Measurements from ENCODE around the gene ATF7IP2. TPM values are rescaled to one million over a fixed set of nuclear protein-coding genes. Genes with fewer than 3 reads are reported as not detected.

The ATF7IP2 gene
- total RNA-seq, 2 experiments from 2014 or later = 82.9 to 86.9 TPM

DNA sequence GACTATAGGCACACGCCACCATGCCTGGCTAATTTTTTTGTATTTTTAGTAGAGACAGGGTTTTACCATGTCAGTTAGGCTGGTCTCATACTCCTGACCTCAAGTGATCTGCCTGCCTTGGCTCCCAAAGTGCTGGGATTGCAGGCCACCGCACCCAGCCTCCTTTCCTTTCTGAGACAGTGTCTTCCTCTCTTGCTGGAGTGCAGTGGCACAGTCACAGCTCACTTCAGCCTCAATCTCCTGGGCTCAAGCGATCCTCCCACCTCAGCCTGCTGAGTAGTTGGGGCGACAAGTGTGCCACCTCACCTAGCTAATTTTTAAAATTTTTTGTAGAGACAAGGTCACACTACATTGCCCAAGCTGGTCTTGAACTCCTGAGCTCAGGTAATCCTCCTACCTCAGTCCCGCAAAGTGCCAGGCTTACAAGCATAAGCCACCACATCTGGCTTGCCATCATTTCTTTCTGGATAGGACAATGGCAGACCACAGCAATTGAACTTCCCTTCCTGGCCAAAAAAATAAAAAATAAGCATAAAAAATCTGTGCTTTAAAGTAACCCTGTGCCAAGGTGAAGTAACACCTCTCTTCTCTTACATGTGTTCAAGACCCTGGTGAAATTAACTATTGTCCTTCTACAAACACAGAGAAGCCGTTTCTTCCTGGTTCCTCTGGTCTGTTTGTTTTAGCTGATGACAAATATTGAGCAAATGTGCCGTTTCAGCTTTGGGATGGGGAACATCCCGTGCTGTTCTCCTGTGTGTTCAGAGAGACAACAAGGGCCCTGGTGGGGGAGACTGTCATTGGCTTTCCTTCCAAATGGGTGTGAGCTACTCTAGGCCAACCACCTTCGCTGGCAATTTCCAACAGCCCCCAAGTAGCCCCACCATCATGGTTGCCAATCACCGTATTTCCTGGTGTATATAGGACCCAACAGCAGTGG is 134.3 kb downstream of the ATF7IP2 start:
- ATAC-seq (ENCODE audit: poor library complexity) (no peak), DNase-seq (no peak)
- TF ChIP-seq, protein P1, sequence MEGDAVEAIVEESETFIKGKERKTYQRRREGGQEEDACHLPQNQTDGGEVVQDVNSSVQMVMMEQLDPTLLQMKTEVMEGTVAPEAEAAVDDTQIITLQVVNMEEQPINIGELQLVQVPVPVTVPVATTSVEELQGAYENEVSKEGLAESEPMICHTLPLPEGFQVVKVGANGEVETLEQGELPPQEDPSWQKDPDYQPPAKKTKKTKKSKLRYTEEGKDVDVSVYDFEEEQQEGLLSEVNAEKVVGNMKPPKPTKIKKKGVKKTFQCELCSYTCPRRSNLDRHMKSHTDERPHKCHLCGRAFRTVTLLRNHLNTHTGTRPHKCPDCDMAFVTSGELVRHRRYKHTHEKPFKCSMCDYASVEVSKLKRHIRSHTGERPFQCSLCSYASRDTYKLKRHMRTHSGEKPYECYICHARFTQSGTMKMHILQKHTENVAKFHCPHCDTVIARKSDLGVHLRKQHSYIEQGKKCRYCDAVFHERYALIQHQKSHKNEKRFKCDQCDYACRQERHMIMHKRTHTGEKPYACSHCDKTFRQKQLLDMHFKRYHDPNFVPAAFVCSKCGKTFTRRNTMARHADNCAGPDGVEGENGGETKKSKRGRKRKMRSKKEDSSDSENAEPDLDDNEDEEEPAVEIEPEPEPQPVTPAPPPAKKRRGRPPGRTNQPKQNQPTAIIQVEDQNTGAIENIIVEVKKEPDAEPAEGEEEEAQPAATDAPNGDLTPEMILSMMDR (IDR thresholded peaks at IDR 0.05) = no peak
- no peaks in the 10 kb centered on the region for H3K27me3 ChIP-seq (ENCODE audit: control insufficient read depth in 1 of 2, insufficient read depth in 2 of 2, low read length in 2 of 2)
- H3K4me3 Mint-ChIP-seq = no peak overlapping the region
- H3K27me3 Mint-ChIP-seq = peaks cover 5% of the 10 kb centered on the region
- ChIA-PET CTCF (no interaction called here), POLR2A (no interaction called here)
- H3K9me3 Mint-ChIP-seq = no peaks in the 10 kb centered on the region
- H3K9me3 ChIP-seq (ENCODE audit: control insufficient read depth in 1 of 2, insufficient read depth in 1 of 2, low read length in 2 of 2) = peaks cover 0 to 7% of the 10 kb centered on the region in 2 experiments
- H3K4me1 Mint-ChIP-seq (ENCODE audit: low read depth) = peaks cover 5% of the 10 kb centered on the region
- H3K36me3 Mint-ChIP-seq (ENCODE audit: low read depth) = no peaks in the 10 kb centered on the region
- no peak overlapping the region for H3K27ac ChIP-seq (ENCODE audit: low read depth in 1 of 2, low read length in 2 of 2)
- intact Hi-C loops (cut with DNase I, micrococcal nuclease) = loop anchor here in 1 of 2 experiments (5.0 kb wide), 1 partner anchor 397 kb away; no protein-coding TSS in a partner anchor
- H3K4me3 ChIP-seq (ENCODE audit: low read length) = no peak overlapping the region
- H3K27ac Mint-ChIP-seq = no peak overlapping the region
- H3K4me1 ChIP-seq (ENCODE audit: insufficient read depth, low read length) = peaks cover 2% of the 10 kb centered on the region
- H3K36me3 ChIP-seq (ENCODE audit: insufficient read depth, low read length) = no peaks in the 10 kb centered on the region

DNA sequence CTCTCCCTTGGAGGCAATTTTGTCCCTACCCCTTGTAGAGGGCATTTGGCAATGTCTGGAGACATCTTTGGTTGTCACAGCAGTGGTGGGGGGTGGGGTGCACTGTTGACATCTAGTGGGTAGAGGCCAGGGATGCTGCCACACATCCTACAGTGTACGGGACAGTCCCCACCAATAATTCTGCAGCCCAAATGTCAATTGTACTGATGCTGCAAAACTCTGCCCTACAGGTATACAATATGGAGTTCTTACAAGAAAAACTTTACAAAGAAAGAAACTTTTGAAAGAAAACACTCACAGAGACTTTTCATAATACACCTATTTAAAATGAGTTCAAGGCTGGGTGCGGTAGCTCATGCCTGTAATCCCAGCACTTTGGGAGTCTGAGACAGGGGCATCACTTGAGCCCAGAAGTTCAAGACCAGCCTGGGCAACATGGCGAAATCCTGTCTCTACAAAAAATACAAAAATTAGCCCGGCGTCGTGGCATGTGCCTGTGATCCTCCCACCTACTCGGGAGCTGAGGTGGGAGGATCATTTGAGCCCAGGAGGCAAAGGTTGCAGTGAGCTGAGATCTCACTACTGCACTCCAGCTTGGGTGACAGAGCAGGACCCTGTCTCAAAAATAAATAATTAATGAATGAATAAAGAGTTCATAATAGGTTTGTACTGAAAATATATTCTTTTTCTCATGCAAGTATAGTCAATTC is 135.2 kb downstream of the ATF7IP2 start:
- Histone ChIP-seq H3K4me3 (ENCODE audit: low read length) (no peak overlapping the region), H3K27me3 (ENCODE audit: control insufficient read depth in 1 of 2, insufficient read depth in 2 of 2, low read length in 2 of 2) (no peaks in the 10 kb centered on the region), H3K4me1 (ENCODE audit: insufficient read depth, low read length) (peaks cover 2% of the 10 kb centered on the region), H3K36me3 (ENCODE audit: insufficient read depth, low read length) (no peaks in the 10 kb centered on the region), H3K27ac (ENCODE audit: low read depth in 1 of 2, low read length in 2 of 2) (no peak overlapping the region), H3K9me3 (ENCODE audit: control insufficient read depth in 1 of 2, insufficient read depth in 1 of 2, low read length in 2 of 2) (peaks cover 0 to 7% of the 10 kb centered on the region in 2 experiments)
- Mint-ChIP-seq H3K27ac (no peak overlapping the region), H3K36me3 (ENCODE audit: low read depth) (no peaks in the 10 kb centered on the region), H3K27me3 (peaks cover 5% of the 10 kb centered on the region), H3K9me3 (no peaks in the 10 kb centered on the region), H3K4me3 (no peak overlapping the region), H3K4me1 (ENCODE audit: low read depth) (peaks cover 5% of the 10 kb centered on the region)
- CTCF ChIA-PET = no interaction called here
- intact Hi-C loops (cut with DNase I, micrococcal nuclease) = loop anchor here in 1 of 2 experiments (5.0 kb wide), 1 partner anchor 396 kb away; no protein-coding TSS in a partner anchor
- ATAC-seq (ENCODE audit: poor library complexity) (no peak), DNase-seq (no peak)
- TF ChIP-seq, protein P1 (IDR thresholded peaks at IDR 0.05) = no peak
- POLR2A ChIA-PET = no interaction called here

DNA sequence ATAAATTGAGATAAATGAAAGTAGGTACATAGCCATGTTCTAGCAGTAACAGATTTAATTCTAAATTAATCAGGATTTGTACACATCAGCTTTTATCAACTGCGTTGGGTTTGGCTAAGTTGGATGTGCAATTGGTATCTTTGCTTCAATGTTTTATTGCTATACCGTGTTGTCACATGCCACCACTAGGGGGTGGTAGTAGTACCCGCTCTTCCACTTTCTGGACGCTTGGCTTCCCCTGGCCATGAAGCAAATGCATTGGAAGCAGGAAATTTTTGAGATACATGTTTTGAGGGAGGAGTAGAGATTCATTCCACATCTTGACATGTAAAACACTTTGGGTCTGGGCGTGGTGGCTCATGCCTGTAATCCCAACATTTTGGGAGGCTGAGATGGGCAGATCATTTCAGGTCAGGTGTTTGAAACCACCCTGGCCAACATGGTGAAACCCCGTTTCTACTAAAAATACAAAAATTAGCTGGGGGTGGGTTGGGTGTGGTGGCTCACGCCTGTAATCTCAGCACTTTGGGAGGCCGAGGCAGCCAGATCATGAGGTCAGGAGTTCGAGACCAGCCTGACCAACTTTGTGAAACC is 135.9 kb downstream of the ATF7IP2 start:
- Histone ChIP-seq H3K36me3 (ENCODE audit: insufficient read depth, low read length) (no peaks in the 10 kb centered on the region), H3K4me1 (ENCODE audit: insufficient read depth, low read length) (peaks cover 2% of the 10 kb centered on the region), H3K27me3 (ENCODE audit: control insufficient read depth in 1 of 2, insufficient read depth in 2 of 2, low read length in 2 of 2) (no peaks in the 10 kb centered on the region), H3K4me3 (ENCODE audit: low read length) (no peak overlapping the region), H3K27ac (ENCODE audit: low read depth in 1 of 2, low read length in 2 of 2) (no peak overlapping the region), H3K9me3 (ENCODE audit: control insufficient read depth in 1 of 2, insufficient read depth in 1 of 2, low read length in 2 of 2) (peaks cover 0 to under 1% of the 10 kb centered on the region in 2 experiments)
- Mint-ChIP-seq H3K4me3 (no peak overlapping the region), H3K4me1 (ENCODE audit: low read depth) (peaks cover 5% of the 10 kb centered on the region), H3K27ac (no peak overlapping the region), H3K36me3 (ENCODE audit: low read depth) (no peaks in the 10 kb centered on the region), H3K27me3 (peaks cover 5% of the 10 kb centered on the region), H3K9me3 (no peaks in the 10 kb centered on the region)
- ATAC-seq (ENCODE audit: poor library complexity) = no peak
- CTCF ChIA-PET = no interaction called here
- intact Hi-C loops (cut with DNase I, micrococcal nuclease) = loop anchor here in 1 of 2 experiments (5.0 kb wide), 1 partner anchor 396 kb away; no protein-coding TSS in a partner anchor
- peak in 9 of 14 experiments; percentile 3 to 71 (median 32) for DNase-seq
- POLR2A ChIA-PET = no interaction called here
- TF ChIP-seq, protein P1 (IDR thresholded peaks at IDR 0.05) = peak; percentile 69
